Measurements from ENCODE around the gene PHKB.

PHKB gene

GRCh38 chr16:47613251-47613650 is 152.1 kb downstream of the PHKB start:
- no peak for DNase-seq
- Histone ChIP-seq H3K9me3 (replicated peaks; ENCODE audit: insufficient read depth, low read length) (no peaks in the 10 kb centered on the region), H3K9me2 (replicated peaks; ENCODE audit: insufficient read depth, low read length) (no peaks in the 10 kb centered on the region), H3K4me1 (ENCODE audit: low read length) (no peaks in the 10 kb centered on the region), H2AFZ (ENCODE audit: low read length) (no peak overlapping the region), H3K79me2 (ENCODE audit: low read length) (no peaks in the 10 kb centered on the region), H3K27me3 (replicated peaks; ENCODE audit: insufficient read depth, low read length) (no peaks in the 10 kb centered on the region), H3K9ac (ENCODE audit: low read length) (no peak overlapping the region), H3K4me3 (ENCODE audit: low read length) (no peak overlapping the region), H3K27ac (ENCODE audit: low read length) (no peak overlapping the region), H3K36me3 (replicated peaks; ENCODE audit: insufficient read depth, low read length) (no peaks in the 10 kb centered on the region), H3F3A (ENCODE audit: insufficient read depth, low read length) (no peaks in the 10 kb centered on the region), H4K20me1 (ENCODE audit: insufficient read depth, low read length) (no peaks in the 10 kb centered on the region), H3K4me2 (ENCODE audit: low read depth, low read length) (no peak overlapping the region)
- TF ChIP-seq EZH2 (optimal IDR thresholded peaks at IDR 0.05; ENCODE audit: low read depth, low read length) = no peak
- TF ChIP-seq CTCF (IDR thresholded peaks at IDR 0.05; ENCODE audit: low read length) = no peak
- TF ChIP-seq EZH2phosphoT487 (IDR thresholded peaks at IDR 0.05; ENCODE audit: low read length) = no peak

- no peaks in the 10 kb centered on the region for H3K9me3 ChIP-seq (replicated peaks; ENCODE audit: insufficient read depth, low read length)
- no peaks in the 10 kb centered on the region for H4K20me1 ChIP-seq (ENCODE audit: insufficient read depth, low read length)
- no peaks in the 10 kb centered on the region for H3K79me2 ChIP-seq (ENCODE audit: low read length)
- H3K9ac ChIP-seq (ENCODE audit: low read length) = no peak overlapping the region
- no peak overlapping the region for H2AFZ ChIP-seq (ENCODE audit: low read length)
- H3K9me2 ChIP-seq (replicated peaks; ENCODE audit: insufficient read depth, low read length) = no peaks in the 10 kb centered on the region
- H3F3A ChIP-seq (ENCODE audit: insufficient read depth, low read length) = no peaks in the 10 kb centered on the region
- no peaks in the 10 kb centered on the region for H3K27me3 ChIP-seq (replicated peaks; ENCODE audit: insufficient read depth, low read length)
- no peak for TF ChIP-seq EZH2phosphoT487 (IDR thresholded peaks at IDR 0.05; ENCODE audit: low read length)
- no peak for TF ChIP-seq CTCF (IDR thresholded peaks at IDR 0.05; ENCODE audit: low read length)
- TF ChIP-seq EZH2 (optimal IDR thresholded peaks at IDR 0.05; ENCODE audit: low read depth, low read length) = no peak
- H3K27ac ChIP-seq (ENCODE audit: low read length) = no peak overlapping the region
- H3K4me1 ChIP-seq (ENCODE audit: low read length) = no peaks in the 10 kb centered on the region
- H3K36me3 ChIP-seq (replicated peaks; ENCODE audit: insufficient read depth, low read length) = no peaks in the 10 kb centered on the region
- no peak overlapping the region for H3K4me3 ChIP-seq (ENCODE audit: low read length)
- no peak overlapping the region for H3K4me2 ChIP-seq (ENCODE audit: low read depth, low read length)
- no peak for DNase-seq
These were observed 156.6 kb downstream of the PHKB start for GRCh38 chr16:47617732-47618131.

- no peaks in the 10 kb centered on the region for H3K9me2 ChIP-seq (replicated peaks; ENCODE audit: insufficient read depth, low read length)
- H4K20me1 ChIP-seq (ENCODE audit: insufficient read depth, low read length) = no peaks in the 10 kb centered on the region
- no peaks in the 10 kb centered on the region for H3K27me3 ChIP-seq (replicated peaks; ENCODE audit: insufficient read depth, low read length)
- H3K4me1 ChIP-seq (ENCODE audit: low read length) = no peaks in the 10 kb centered on the region
- H3K27ac ChIP-seq (ENCODE audit: low read length) = no peak overlapping the region
- H3K36me3 ChIP-seq (replicated peaks; ENCODE audit: insufficient read depth, low read length) = no peaks in the 10 kb centered on the region
- no peaks in the 10 kb centered on the region for H3K79me2 ChIP-seq (ENCODE audit: low read length)
- H3F3A ChIP-seq (ENCODE audit: insufficient read depth, low read length) = no peaks in the 10 kb centered on the region
- H2AFZ ChIP-seq (ENCODE audit: low read length) = no peak overlapping the region
- no peak overlapping the region for H3K4me2 ChIP-seq (ENCODE audit: low read depth, low read length)
- H3K9ac ChIP-seq (ENCODE audit: low read length) = no peak overlapping the region
- H3K9me3 ChIP-seq (replicated peaks; ENCODE audit: insufficient read depth, low read length) = no peaks in the 10 kb centered on the region
- DNase-seq = no peak
- TF ChIP-seq CTCF (IDR thresholded peaks at IDR 0.05; ENCODE audit: low read length) = no peak
- TF ChIP-seq EZH2 (optimal IDR thresholded peaks at IDR 0.05; ENCODE audit: low read depth, low read length) = no peak
- TF ChIP-seq EZH2phosphoT487 (IDR thresholded peaks at IDR 0.05; ENCODE audit: low read length) = no peak
- H3K4me3 ChIP-seq (ENCODE audit: low read length) = no peak overlapping the region
These were observed 161.5 kb downstream of the PHKB start for GRCh38 chr16:47622451-47623176.

Measured in MM.1S (cell line).